ENCODE measurements around the gene LRP5.

DNA sequence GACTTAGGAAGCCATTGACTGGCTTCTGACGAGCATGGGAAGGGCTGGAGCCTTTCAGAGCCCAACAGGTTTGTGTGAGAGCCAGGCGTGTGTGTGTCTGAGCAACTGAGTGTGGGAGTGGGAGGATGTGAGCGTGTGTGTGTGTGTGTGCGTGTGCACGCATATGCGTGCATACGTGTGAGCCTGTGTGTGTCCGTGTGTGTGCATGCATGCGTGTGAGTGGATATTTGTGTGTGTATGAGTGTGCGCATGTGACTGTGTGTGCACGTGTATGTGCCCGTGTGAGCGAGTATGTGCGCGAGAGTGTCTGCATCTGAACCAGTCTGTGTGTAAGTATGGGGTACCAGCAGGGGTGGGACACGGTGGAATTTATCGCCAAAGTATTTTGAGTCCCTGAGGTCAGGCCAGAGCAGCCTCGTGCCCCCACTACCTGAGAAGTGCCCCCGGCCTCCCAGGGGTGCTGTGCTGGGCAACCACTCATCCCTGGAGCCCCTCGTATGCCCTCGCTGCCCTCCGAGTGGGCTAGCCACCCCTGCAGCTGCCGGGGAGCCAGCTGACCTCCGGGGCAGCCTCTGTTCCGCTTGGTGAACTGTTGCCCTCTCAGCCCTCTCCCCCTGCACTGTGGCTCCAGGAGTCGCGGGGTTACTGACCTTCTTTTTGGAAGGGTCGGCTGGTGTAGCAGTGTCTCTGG lies 38.5 kb downstream of the LRP5 start:
- TF ChIP-seq, protein P1, sequence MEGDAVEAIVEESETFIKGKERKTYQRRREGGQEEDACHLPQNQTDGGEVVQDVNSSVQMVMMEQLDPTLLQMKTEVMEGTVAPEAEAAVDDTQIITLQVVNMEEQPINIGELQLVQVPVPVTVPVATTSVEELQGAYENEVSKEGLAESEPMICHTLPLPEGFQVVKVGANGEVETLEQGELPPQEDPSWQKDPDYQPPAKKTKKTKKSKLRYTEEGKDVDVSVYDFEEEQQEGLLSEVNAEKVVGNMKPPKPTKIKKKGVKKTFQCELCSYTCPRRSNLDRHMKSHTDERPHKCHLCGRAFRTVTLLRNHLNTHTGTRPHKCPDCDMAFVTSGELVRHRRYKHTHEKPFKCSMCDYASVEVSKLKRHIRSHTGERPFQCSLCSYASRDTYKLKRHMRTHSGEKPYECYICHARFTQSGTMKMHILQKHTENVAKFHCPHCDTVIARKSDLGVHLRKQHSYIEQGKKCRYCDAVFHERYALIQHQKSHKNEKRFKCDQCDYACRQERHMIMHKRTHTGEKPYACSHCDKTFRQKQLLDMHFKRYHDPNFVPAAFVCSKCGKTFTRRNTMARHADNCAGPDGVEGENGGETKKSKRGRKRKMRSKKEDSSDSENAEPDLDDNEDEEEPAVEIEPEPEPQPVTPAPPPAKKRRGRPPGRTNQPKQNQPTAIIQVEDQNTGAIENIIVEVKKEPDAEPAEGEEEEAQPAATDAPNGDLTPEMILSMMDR (IDR thresholded peaks at IDR 0.05 in 8 of 11, conservative IDR thresholded peaks at IDR 0.05 in 3 of 11): no peak
- TF ChIP-seq POLR2A (IDR thresholded peaks at IDR 0.05) (no peak), POLR2AphosphoS5 (IDR thresholded peaks at IDR 0.05) (no peak)
